Transverse colon (tissue), 4 donors: ENCODE results near the gene MSI2. TPM values are rescaled to one million over a fixed set of nuclear protein-coding genes. Genes with fewer than 3 reads are reported as not detected.

ENCODE experiments used
- DNase-seq: peaks from one replicate; pipeline ENCODE4 v3.0.0-alpha.2; 2019
- H3K27ac ChIP-seq, 4 donors: fragments of 200-600 bp; sonication (generic); 2 replicates each; pipeline ENCODE4 v1.5.1; 2016 to 2018; ENCODE audit warnings: inconsistent platforms in 4 of 4
- H3K27me3 ChIP-seq: fragments of 200-600 bp; sonication (generic); 2 replicates; pipeline ENCODE4 v1.5.1; 2017; ENCODE audit warnings: inconsistent platforms
- H3K36me3 ChIP-seq, 4 donors: fragments of 200-600 bp; sonication (generic); 2 replicates each; pipeline ENCODE4 v1.5.1; 2017 to 2019; ENCODE audit warnings: inconsistent platforms in 4 of 4
- H3K4me1 ChIP-seq, 4 donors: fragments of 200-600 bp; sonication (generic); 2 replicates each; pipeline ENCODE4 v1.5.1; 2017 to 2020; ENCODE audit warnings: inconsistent platforms in 4 of 4
- H3K4me3 ChIP-seq, 4 donors: fragments of 200-600 bp; sonication (generic); 1 replicate in 1 of 4; 2 replicates in 3 of 4; pipeline versions ENCODE4 v1.5.1 to v1.6.1; 2017 to 2019; ENCODE audit warnings: inconsistent platforms in 4 of 4
- H3K9me3 ChIP-seq, 2 donors: fragments of 200-600 bp; sonication (generic); 2 replicates each; pipeline ENCODE4 v1.5.1; 2017 to 2019; ENCODE audit warnings: inconsistent platforms in 2 of 2
- CTCF ChIP-seq, 5 experiments: fragments of 200-600 bp in 3 of 5; fragments of 450-650 bp in 2 of 5; sonication (generic) in 3 of 5; IDR thresholded peaks; 1 replicate in 2 of 5; 2 replicates in 3 of 5; pipeline ENCODE4 v1.5.1; 2016 to 2017; ENCODE audit warnings: antibody characterized with exemption in 5 of 5, inconsistent platforms in 3 of 5, mild to moderate bottlenecking in 2 of 5, moderate library complexity in 1 of 5
- EP300 ChIP-seq: sonication (generic); formaldehyde crosslinking; IDR thresholded peaks from one replicate; pipeline ENCODE4 v1.6.1; 2017; ENCODE audit warnings: antibody characterized with exemption, low read depth
- POLR2A ChIP-seq: fragments of 450-650 bp; IDR thresholded peaks from one replicate; pipeline ENCODE4 v1.6.1; 2016; ENCODE audit warnings: antibody characterized with exemption, mild to moderate bottlenecking, moderate library complexity
- POLR2AphosphoS5 ChIP-seq, 3 donors: sonication (generic); formaldehyde crosslinking; IDR thresholded peaks; one replicate each; pipeline ENCODE4 v1.6.1; 2016; ENCODE audit warnings: antibody characterized with exemption in 3 of 3
- WGBS, 2 donors: methylation state at CpG; one replicate each; pipeline ENCODE4 v1.1.5; 2018; ENCODE audit warnings: low coverage in 1 of 2; 5-methylcytosine and 5-hydroxymethylcytosine counted together
- in situ Hi-C, 4 donors: fragments of 200-750 bp; cut with MboI; loops; one replicate each; pipeline versions ENCODE4 v1.15.0 to v1.15.1; 2017; ENCODE audit warnings: low sequenced_read_pairs in 3 of 4, low pct_ligation_motif_present in 1 of 4, low pct_unique_long_range_greater_than_20kb in 1 of 4
- intact Hi-C: fragments of 100-400 bp; cut with DNase I; formaldehyde crosslinking; loops from one replicate; pipeline ENCODE4 v1.15.1; 2023; ENCODE audit warnings: low total_unique reads
- total RNA-seq, 4 donors: library from RNA; depleted of rRNA; stranded (reverse); fragments of >200 nt; gene quantifications; one replicate each; pipeline ENCODE4 v1.1.0, GENCODE V29; 2016

Gene MSI2
- total RNA-seq, 4 donors from 2014 or later: 20.6 to 36.0 (median 29.3) TPM

GRCh38 chr17:57447990-57448758, 191.9 kb downstream of the MSI2 start:
- H3K9me3 ChIP-seq: no peaks in the 10 kb centered on the region
- in situ Hi-C loops (no loop called here), intact Hi-C loops (no loop called here)
- DNase-seq: no peak
- H3K36me3 ChIP-seq: no peaks in the 10 kb centered on the region
- 74 to 90% methylated on average over 3 to 10 of the region's 10 CpGs for WGBS, 2 donors
- H3K27ac ChIP-seq: no peak overlapping the region
- H3K4me1 ChIP-seq: peaks cover 0 to 2% (median under 1%) of the 10 kb centered on the region in 4 donors
- no peak for TF ChIP-seq CTCF (IDR thresholded peaks at IDR 0.05)
- TF ChIP-seq POLR2A: no peak
- no peak for TF ChIP-seq POLR2AphosphoS5 (IDR thresholded peaks at IDR 0.05)
- TF ChIP-seq EP300: no peak
- no peaks in the 10 kb centered on the region for H3K27me3 ChIP-seq
- no peak overlapping the region for H3K4me3 ChIP-seq

- in situ Hi-C loops (no loop called here), intact Hi-C loops (no loop called here)
- no peaks in the 10 kb centered on the region for H3K4me1 ChIP-seq
- TF ChIP-seq CTCF (IDR thresholded peaks at IDR 0.05) (no peak), POLR2A (no peak), POLR2AphosphoS5 (IDR thresholded peaks at IDR 0.05) (no peak), EP300 (no peak)
- 84 to 91% methylated on average over 4 to 7 of the region's 7 CpGs for WGBS, 2 donors
- H3K4me3 ChIP-seq: no peak overlapping the region
- no peaks in the 10 kb centered on the region for H3K36me3 ChIP-seq
- H3K27ac ChIP-seq: no peak overlapping the region
- H3K27me3 ChIP-seq: no peaks in the 10 kb centered on the region
- no peak for DNase-seq
- no peaks in the 10 kb centered on the region for H3K9me3 ChIP-seq
Observed at GRCh38 chr17:57448759-57449283, 192.5 kb downstream of the MSI2 start.

- intact Hi-C loops (no loop called here), in situ Hi-C loops (no loop called here)
- no peak overlapping the region for H3K27ac ChIP-seq
- no peaks in the 10 kb centered on the region for H3K27me3 ChIP-seq
- no peaks in the 10 kb centered on the region for H3K36me3 ChIP-seq
- no peaks in the 10 kb centered on the region for H3K9me3 ChIP-seq
- H3K4me1 ChIP-seq: peaks cover 0 to 14% (median 0%) of the 10 kb centered on the region in 4 donors
- no peak for TF ChIP-seq CTCF (IDR thresholded peaks at IDR 0.05)
- no peak for TF ChIP-seq POLR2AphosphoS5 (IDR thresholded peaks at IDR 0.05)
- TF ChIP-seq EP300: no peak
- TF ChIP-seq POLR2A: no peak
- no peak for DNase-seq
- 90 to 93% methylated on average over 7 to 8 of the region's 8 CpGs for WGBS, 2 donors
- no peak overlapping the region for H3K4me3 ChIP-seq
Observed at GRCh38 chr17:57451191-57451590, 194.9 kb downstream of the MSI2 start.

- Histone ChIP-seq H3K27ac (no peak overlapping the region), H3K4me1 (peaks cover 0 to 14% (median 0%) of the 10 kb centered on the region in 4 donors), H3K9me3 (no peaks in the 10 kb centered on the region), H3K4me3 (no peak overlapping the region), H3K36me3 (no peaks in the 10 kb centered on the region), H3K27me3 (no peaks in the 10 kb centered on the region)
- intact Hi-C loops: no loop called here
- in situ Hi-C loops: no loop called here
- DNase-seq: no peak
- TF ChIP-seq POLR2AphosphoS5 (IDR thresholded peaks at IDR 0.05): no peak
- no peak for TF ChIP-seq CTCF (IDR thresholded peaks at IDR 0.05)
- TF ChIP-seq EP300: no peak
- TF ChIP-seq POLR2A: no peak
- WGBS, 2 donors: 67 to 87% methylated on average over 4 to 7 of the region's 7 CpGs
Observed at GRCh38 chr17:57451643-57452042, 195.3 kb downstream of the MSI2 start.
